WTC11 (cell line): Measurements from ENCODE around the gene C1QTNF8. TPM values are rescaled to one million over a fixed set of nuclear protein-coding genes. Genes with fewer than 3 reads are reported as not detected.
A peak's percentile ranks its signal among the peaks of the same experiment; 100 is the strongest.

Experiments
- ATAC-seq: fragments of 200-7000 bp; cut with Tn5 transposase; 2 replicates; pipeline ENCODE4 v1.10.0; 2021; ENCODE audit warnings: mild to moderate bottlenecking, moderate library complexity
- CTCF ChIA-PET: fragments of 300-600 bp; sonication (Branson Sonifier 250); formaldehyde crosslinking; loops from one replicate; lab custom pipeline; 2021; ENCODE audit warnings: antibody characterized with exemption; lab: Charles Lee
- POLR2A ChIA-PET: fragments of 350-600 bp; sonication (Branson Sonifier 250); formaldehyde crosslinking; loops from one replicate; lab custom pipeline; 2021; ENCODE audit warnings: antibody characterized with exemption; lab: Charles Lee
- DNase-seq: peaks from one replicate; pipeline ENCODE4 v3.0.0; 2021; ENCODE audit warnings: low spot score
- H3K27ac Mint-ChIP-seq: 2 replicates; pipeline ENCODE4 v1.8.0; 2021; ENCODE audit warnings: mixed read lengths
- H3K27me3 Mint-ChIP-seq: 2 replicates; pipeline ENCODE4 v1.8.0; 2021; ENCODE audit warnings: low read depth, mild to moderate bottlenecking, moderate library complexity, mixed read lengths
- H3K36me3 Mint-ChIP-seq: 2 replicates; pipeline ENCODE4 v1.8.0; 2021; ENCODE audit warnings: mixed read lengths
- H3K4me1 Mint-ChIP-seq: 2 replicates; pipeline ENCODE4 v1.8.0; 2022; ENCODE audit warnings: mixed read lengths
- H3K4me3 Mint-ChIP-seq: 2 replicates; pipeline ENCODE4 v1.8.0; 2021; ENCODE audit warnings: mild to moderate bottlenecking, moderate library complexity, mixed read lengths
- H3K9me3 Mint-ChIP-seq: 2 replicates; pipeline ENCODE4 v1.8.0; 2021; ENCODE audit warnings: mixed read lengths
- ARID4B ChIP-seq: sonication (generic); formaldehyde crosslinking; IDR thresholded peaks from 2 replicates; pipeline ENCODE4 v1.8.0; 2023; ENCODE audit warnings: missing genetic modification reagents, mild to moderate bottlenecking, borderline replicate concordance
- CTCF ChIP-seq: fragments of 200-600 bp; IDR thresholded peaks from 2 replicates; pipeline ENCODE4 v1.8.0; 2022; ENCODE audit warnings: antibody characterized with exemption
- E2F1 ChIP-seq: sonication (generic); formaldehyde crosslinking; IDR thresholded peaks from 2 replicates; pipeline ENCODE4 v1.8.0; 2022; ENCODE audit warnings: mild to moderate bottlenecking, missing genetic modification reagents
- E2F5 ChIP-seq: sonication (generic); formaldehyde crosslinking; IDR thresholded peaks from 2 replicates; pipeline ENCODE4 v1.8.1; 2022; ENCODE audit warnings: mild to moderate bottlenecking, moderate library complexity, missing genetic modification reagents
- FOXK1 ChIP-seq: sonication (generic); formaldehyde crosslinking; IDR thresholded peaks from 2 replicates; pipeline ENCODE4 v1.8.0; 2022; ENCODE audit warnings: mild to moderate bottlenecking, moderate library complexity, missing genetic modification reagents
- HMGA2 ChIP-seq: fragments of 250-450 bp; sonication (Bioruptor Pico); IDR thresholded peaks from 2 replicates; pipeline ENCODE4 v1.4.0; 2021; ENCODE audit warnings: mild to moderate bottlenecking, moderate library complexity
- JAZF1 ChIP-seq: fragments of 250-450 bp; sonication (Bioruptor Pico); IDR thresholded peaks from 2 replicates; pipeline ENCODE4 v1.9.0; 2021; ENCODE audit warnings: moderate library complexity, mild to moderate bottlenecking, inconsistent platforms
- NR2C2 ChIP-seq: sonication (generic); formaldehyde crosslinking; IDR thresholded peaks from 2 replicates; pipeline ENCODE4 v1.8.0; 2022; ENCODE audit warnings: mild to moderate bottlenecking, missing genetic modification reagents
- PRDM15 ChIP-seq: sonication (generic); formaldehyde crosslinking; IDR thresholded peaks from 2 replicates; pipeline ENCODE4 v1.8.0; 2022; ENCODE audit warnings: missing genetic modification reagents
- PRRX2 ChIP-seq: fragments of 250-450 bp; sonication (Bioruptor Pico); IDR thresholded peaks from 2 replicates; pipeline ENCODE4 v1.8.0; 2021; ENCODE audit warnings: mild to moderate bottlenecking
- SOX15 ChIP-seq: fragments of 250-450 bp; sonication (Bioruptor Pico); IDR thresholded peaks from 2 replicates; pipeline ENCODE4 v1.9.0; 2021; ENCODE audit warnings: mild to moderate bottlenecking
- TP53 ChIP-seq: sonication (generic); formaldehyde crosslinking; IDR thresholded peaks from 2 replicates; pipeline ENCODE4 v1.8.1; 2023; ENCODE audit warnings: mild to moderate bottlenecking, missing genetic modification reagents
- USF1 ChIP-seq: sonication (generic); formaldehyde crosslinking; IDR thresholded peaks from 2 replicates; pipeline ENCODE4 v1.8.0; 2022; ENCODE audit warnings: mild to moderate bottlenecking, missing genetic modification reagents
- ZMAT4 ChIP-seq: fragments of 250-450 bp; sonication (Bioruptor Pico); IDR thresholded peaks from 2 replicates; pipeline ENCODE4 v1.9.0; 2021; ENCODE audit warnings: mild to moderate bottlenecking
- ZNF423 ChIP-seq: fragments of 250-450 bp; sonication (Bioruptor Pico); IDR thresholded peaks from 2 replicates; pipeline ENCODE4 v2.1.2; 2022; ENCODE audit warnings: mild to moderate bottlenecking, moderate library complexity
- total RNA-seq: library from RNA; stranded (reverse); gene quantifications from 3 replicates; pipeline ENCODE4 v1.2.3, GENCODE V29; 2021

C1QTNF8 gene
- total RNA-seq, 1 experiment from 2014 or later = 0.13 TPM

GRCh38 chr16:1073566-1074378, 22.3 kb downstream of the C1QTNF8 start:
- Mint-ChIP-seq H3K27me3 (peaks cover 6% of the 10 kb centered on the region; the same call in 1 of the 2 replicates), H3K4me3 (0 out of 2 replicates have a peak overlapping the region, but pooled peaks have one; percentile 14), H3K4me1 (peaks cover 7% of the 10 kb centered on the region)
- POLR2A ChIA-PET = interaction anchor here (0.6 kb wide), 1 partner anchor 262 kb away, joined by 4 read pairs; no protein-coding TSS in a partner anchor
- TF ChIP-seq E2F1 (no peak), NR2C2 (CRISPR knock-in tag) (no peak), CTCF (peak; percentile 30; the same call in 1 of the 2 replicates), JAZF1 (CRISPR knock-in tag) (no peak), USF1 (no peak), E2F5 (CRISPR knock-in tag) (no peak)
- TF ChIP-seq, all 79 proteins: peak for 1
- CTCF ChIA-PET = interaction anchor here (0.6 to 9.0 kb wide), 10 partner anchors 9 to 346 kb away, joined by 3 to 97 read pairs (median 6); no protein-coding TSS in a partner anchor
- Mint-ChIP-seq H3K27ac (no peak overlapping the region), H3K36me3 (no peaks in the 10 kb centered on the region), H3K9me3 (no peaks in the 10 kb centered on the region)
- DNase-seq = peak; percentile 52
- peak; percentile 52 for ATAC-seq

GRCh38 chr16:1073262-1073558, 22.8 kb downstream of the C1QTNF8 start:
- Mint-ChIP-seq H3K27ac (no peak overlapping the region), H3K9me3 (no peaks in the 10 kb centered on the region), H3K4me1 (peaks cover 7% of the 10 kb centered on the region), H3K27me3 (peaks cover 6% of the 10 kb centered on the region; the same call in 1 of the 2 replicates), H3K4me3 (peak overlapping the region; percentile 14; the same call in 1 of the 2 replicates), H3K36me3 (no peaks in the 10 kb centered on the region)
- no peak for TF ChIP-seq HMGA2 (CRISPR knock-in tag)
- no peak for TF ChIP-seq PRRX2 (CRISPR knock-in tag)
- no peak for TF ChIP-seq TP53
- TF ChIP-seq ZMAT4 (CRISPR knock-in tag) = no peak
- no peak for TF ChIP-seq E2F5 (CRISPR knock-in tag)
- TF ChIP-seq ARID4B = no peak
- TF ChIP-seq ZNF423 (CRISPR knock-in tag) = no peak
- no peak for TF ChIP-seq PRDM15 (CRISPR knock-in tag)
- no peak for TF ChIP-seq SOX15
- no peak for TF ChIP-seq FOXK1 (CRISPR knock-in tag)
- ChIA-PET POLR2A (no interaction called here), CTCF (interaction anchor here (2.3 to 9.0 kb wide), 2 partner anchors 16 to 27 kb away, joined by 13 to 97 read pairs; no protein-coding TSS in a partner anchor)
- no peak for ATAC-seq
- no peak for DNase-seq
